IPS-18a (cell line): Measurements from ENCODE around the gene TRPV3.

Experiments used
- H3K27ac ChIP-seq: one replicate; pipeline ENCODE4 v1.5.1; 2013; ENCODE audit warnings: low read length
- H3K27me3 ChIP-seq: one replicate; pipeline ENCODE4 v1.6.1; 2013; ENCODE audit warnings: mild to moderate bottlenecking, low read length; ENCODE audit not compliant: control insufficient read depth, insufficient read depth
- H3K36me3 ChIP-seq: one replicate; pipeline ENCODE4 v1.6.1; 2013; ENCODE audit warnings: low read depth, low read length; ENCODE audit not compliant: control insufficient read depth
- H3K4me1 ChIP-seq: one replicate; pipeline ENCODE4 v1.6.1; 2013; ENCODE audit warnings: low read depth, low read length; ENCODE audit not compliant: control insufficient read depth
- H3K4me3 ChIP-seq: one replicate; pipeline ENCODE4 v1.5.1; 2013; ENCODE audit warnings: low read length
- H3K9ac ChIP-seq: one replicate; pipeline ENCODE4 v1.6.1; 2013; ENCODE audit warnings: mild to moderate bottlenecking, low read length, moderate library complexity
- H3K9me3 ChIP-seq: one replicate; pipeline ENCODE4 v1.6.1; 2013; ENCODE audit warnings: low read depth, low read length; ENCODE audit not compliant: control insufficient read depth

TRPV3 gene

DNA sequence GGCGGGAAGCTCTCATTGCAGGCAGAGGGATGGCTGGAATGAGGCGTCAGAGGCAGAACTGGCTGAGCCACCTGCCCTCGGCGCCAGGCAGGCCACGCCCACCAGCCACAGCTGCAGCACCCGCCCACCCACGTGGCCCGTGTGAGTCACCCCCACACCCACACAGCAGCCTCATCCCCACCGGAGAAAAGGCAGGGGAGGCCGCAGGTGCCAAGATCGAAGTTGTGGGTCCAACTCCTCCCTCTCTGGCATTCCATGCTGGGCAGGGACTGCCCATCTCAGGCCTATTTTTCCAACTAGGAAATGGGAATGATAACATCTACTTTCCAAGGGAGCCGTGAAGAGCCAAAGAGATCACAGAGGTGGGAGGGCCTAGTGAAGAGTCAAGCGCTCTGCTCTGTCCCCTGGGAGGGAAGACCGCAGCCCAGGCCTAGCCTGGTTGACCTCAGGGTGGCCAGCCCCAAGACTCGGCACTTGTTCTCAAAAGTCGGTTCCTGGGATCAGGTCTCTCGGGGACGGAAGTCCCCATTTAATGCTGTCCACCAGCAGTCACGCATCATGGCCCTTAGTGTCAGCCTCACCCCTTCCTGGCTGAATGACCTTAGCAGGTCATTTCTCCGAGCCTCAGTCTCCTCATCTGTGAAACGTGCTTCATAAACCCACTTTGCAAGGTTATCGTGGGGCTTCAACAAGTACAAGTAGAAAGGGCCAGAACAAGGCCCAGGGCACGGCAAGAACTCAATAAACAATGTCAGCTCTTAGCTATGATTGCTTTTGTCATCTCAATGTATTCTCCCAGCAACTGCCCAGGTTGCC, at the start of gene TRPV3:
Gene TRPV3 (minus strand): TSS at position 45 of the 816 bp plus-strand sequence. CDS start 2,962 bp downstream, outside the sequence.
- Histone ChIP-seq H3K9me3 (no peaks in the 10 kb centered on the region), H3K9ac (no peak within 1 kb of the TSS), H3K36me3 (no peaks in the 10 kb centered on the region), H3K4me1 (no peaks in the 10 kb centered on the region), H3K27ac (no peak within 1 kb of the TSS), H3K4me3 (no peak within 1 kb of the TSS), H3K27me3 (no peaks in the 10 kb centered on the region)

DNA sequence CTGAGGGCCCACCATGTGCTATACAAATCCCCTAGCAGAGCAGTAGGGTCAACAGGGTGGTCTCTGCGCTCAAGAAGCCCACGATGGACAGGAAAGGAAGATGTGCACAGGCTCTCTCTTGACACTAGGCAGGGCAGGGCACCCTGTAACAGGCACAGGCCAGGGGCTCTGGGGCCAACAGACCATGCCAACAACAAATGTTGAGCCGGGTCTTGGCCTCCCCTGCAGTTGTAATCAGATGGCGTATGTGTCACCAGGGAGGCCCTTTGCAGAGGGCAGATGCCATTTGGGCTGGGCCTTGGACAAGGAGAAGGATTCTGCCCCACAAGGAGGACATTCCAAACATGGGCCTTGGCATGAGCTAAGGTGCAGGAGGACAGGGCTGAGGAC, 46.3 kb upstream of the TRPV3 start:
- H3K36me3 ChIP-seq: peaks cover 13% of the 10 kb centered on the region
- no peaks in the 10 kb centered on the region for H3K27me3 ChIP-seq
- no peaks in the 10 kb centered on the region for H3K4me1 ChIP-seq
- H3K27ac ChIP-seq: no peak overlapping the region
- no peaks in the 10 kb centered on the region for H3K9me3 ChIP-seq
- no peak overlapping the region for H3K9ac ChIP-seq
- H3K4me3 ChIP-seq: no peak overlapping the region

DNA sequence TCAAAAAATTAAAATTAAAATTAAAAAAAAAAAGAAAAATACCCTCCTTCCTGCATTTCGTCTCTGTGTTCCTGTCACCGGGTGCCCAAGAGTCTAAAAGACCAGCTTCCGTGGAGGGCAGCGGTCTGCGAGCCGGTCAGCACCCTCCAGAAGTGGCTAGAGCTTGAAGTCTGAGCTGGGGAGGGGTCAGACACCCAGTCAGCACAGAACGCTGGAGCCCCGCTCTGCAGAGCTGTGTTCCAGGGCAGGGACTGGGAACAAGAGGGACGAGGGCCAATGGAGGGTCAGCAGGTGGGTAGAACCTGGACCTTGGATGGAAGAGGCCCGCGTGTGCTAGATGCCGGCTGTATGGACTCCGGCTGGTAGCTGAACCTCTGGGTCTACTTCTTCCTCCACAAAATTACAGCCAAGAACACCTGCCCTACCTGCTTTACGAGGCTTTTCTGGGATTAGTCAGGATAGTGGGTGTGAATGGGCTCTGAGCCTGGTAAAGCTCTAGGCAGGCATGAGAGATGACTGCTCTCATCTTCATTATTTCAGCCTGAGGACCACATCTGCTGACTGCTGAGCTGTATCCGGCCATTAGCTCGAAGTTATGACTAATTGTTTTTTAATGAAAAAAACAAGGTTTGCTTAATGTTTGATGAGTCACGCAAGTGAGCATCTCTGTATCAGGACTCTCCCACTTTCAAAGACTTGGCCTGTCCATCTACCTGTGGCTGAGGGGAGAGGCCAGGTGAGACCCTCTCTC, 45.7 kb upstream of the TRPV3 start:
- Histone ChIP-seq H3K9ac (no peak overlapping the region), H3K27me3 (no peaks in the 10 kb centered on the region), H3K36me3 (peaks cover 11% of the 10 kb centered on the region), H3K27ac (no peak overlapping the region), H3K4me1 (no peaks in the 10 kb centered on the region), H3K9me3 (no peaks in the 10 kb centered on the region), H3K4me3 (no peak overlapping the region)

DNA sequence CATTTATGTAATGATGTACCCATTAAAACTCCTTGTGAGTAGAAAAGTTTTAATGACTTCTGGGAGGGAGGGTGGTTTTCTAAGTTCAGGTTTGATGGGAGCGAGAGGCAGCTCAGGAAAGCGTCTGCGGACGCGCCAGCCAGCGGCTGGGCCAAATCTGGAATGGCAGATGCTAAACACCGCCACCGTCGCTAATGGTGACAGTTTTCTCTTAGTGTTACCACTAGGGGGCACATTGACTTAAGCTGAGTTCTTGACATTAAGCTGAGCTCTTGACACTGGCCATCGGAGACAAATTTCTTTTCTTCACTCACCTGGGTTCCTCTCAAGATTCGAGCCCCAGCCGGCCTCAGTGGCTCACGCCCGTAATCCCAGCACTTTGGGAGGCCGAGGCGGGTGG, 44.9 kb upstream of the TRPV3 start:
- no peak overlapping the region for H3K4me3 ChIP-seq
- H3K36me3 ChIP-seq: peaks cover 8% of the 10 kb centered on the region
- H3K27ac ChIP-seq: no peak overlapping the region
- no peaks in the 10 kb centered on the region for H3K9me3 ChIP-seq
- H3K4me1 ChIP-seq: no peaks in the 10 kb centered on the region
- H3K27me3 ChIP-seq: no peaks in the 10 kb centered on the region
- H3K9ac ChIP-seq: no peak overlapping the region

DNA sequence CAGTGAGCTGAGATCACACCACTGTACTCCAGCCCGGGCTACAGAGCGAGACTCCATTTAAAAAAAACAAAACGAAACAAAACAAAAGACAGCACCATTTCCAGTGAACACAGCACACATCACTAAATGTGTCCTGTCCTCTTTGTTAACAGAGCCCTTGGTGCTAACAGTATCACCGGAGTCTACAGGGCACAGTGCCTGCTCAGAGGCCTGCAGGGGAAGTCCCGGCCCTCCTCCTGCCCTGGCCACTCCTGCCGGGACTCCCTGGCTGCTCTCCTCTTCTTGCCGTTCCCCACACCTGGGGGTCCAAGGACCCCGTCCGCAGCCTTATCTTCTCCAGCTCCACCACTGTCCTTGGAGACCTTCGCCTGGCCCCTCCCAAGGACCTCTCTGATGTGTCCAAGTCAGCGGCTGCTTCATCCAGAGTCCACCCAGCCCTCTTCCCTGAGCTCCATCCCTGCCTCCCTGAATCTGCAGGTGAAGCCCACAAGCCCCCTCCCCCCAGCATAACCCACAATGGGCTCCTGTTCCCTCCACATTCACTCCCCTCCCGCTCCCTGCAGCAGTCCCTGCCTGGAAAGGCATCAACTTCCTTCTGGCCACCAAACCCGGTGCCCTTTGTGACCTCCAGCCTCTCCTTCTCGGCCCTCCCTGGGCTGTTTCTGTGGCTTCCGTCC, 43.1 kb upstream of the TRPV3 start:
- no peaks in the 10 kb centered on the region for H3K27me3 ChIP-seq
- no peaks in the 10 kb centered on the region for H3K36me3 ChIP-seq
- H3K4me3 ChIP-seq: no peak overlapping the region
- H3K9me3 ChIP-seq: no peaks in the 10 kb centered on the region
- no peak overlapping the region for H3K9ac ChIP-seq
- no peak overlapping the region for H3K27ac ChIP-seq
- no peaks in the 10 kb centered on the region for H3K4me1 ChIP-seq

DNA sequence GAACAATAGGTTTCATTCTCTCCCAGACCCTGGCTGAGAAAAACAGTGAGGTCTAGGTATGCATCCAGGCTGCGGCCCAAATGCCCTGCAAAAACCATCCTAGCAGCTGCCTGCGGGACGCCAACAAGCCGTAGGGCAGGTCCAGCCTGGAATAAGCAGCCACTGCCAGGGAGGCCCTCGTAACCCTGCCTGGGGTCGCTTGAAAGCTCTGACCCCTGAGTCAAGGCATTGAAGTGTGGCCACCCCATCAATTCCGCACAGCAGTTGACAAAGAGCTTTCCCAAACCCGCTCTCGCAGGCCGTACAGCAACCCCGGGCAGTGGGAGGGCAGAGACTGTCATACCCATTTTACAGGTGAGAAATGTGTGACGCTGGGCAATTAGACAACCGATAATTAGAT, 40.5 kb upstream of the TRPV3 start:
- no peak overlapping the region for H3K27ac ChIP-seq
- no peaks in the 10 kb centered on the region for H3K27me3 ChIP-seq
- H3K9me3 ChIP-seq: no peaks in the 10 kb centered on the region
- no peaks in the 10 kb centered on the region for H3K36me3 ChIP-seq
- no peak overlapping the region for H3K4me3 ChIP-seq
- H3K4me1 ChIP-seq: no peaks in the 10 kb centered on the region
- no peak overlapping the region for H3K9ac ChIP-seq

DNA sequence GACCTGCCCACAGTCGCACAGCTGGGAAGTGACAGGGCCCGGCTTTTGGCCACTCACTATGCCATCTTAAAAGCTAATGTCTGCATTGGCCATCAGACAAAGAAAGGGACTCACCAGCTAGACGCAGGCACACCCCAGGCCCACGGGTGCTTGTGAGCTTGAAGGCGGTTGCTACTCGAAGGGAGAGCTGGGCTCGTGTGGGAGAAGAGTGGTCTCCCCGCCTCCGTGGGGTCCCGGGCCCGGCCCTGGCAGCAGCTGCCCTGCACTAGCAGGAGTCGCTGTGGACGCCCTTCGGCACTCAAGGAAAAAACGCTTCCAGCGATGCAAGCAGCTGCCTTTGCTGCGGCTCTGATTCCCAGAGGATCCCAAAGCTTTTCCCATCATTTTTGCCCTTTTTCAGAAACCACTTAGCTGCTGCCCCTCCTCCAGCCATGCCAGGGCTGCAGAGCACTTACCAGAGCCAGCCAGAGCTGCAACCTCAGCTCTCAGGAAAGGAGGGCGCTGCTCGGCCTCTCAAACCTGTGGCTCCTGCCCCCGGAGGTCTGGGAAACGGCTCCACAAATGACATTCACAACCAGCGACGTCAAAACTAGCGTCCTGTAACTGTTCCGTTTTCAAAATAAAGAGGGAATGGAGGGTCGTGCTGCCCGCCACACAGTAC, 39.3 kb upstream of the TRPV3 start:
- Histone ChIP-seq H3K4me1 (no peaks in the 10 kb centered on the region), H3K27ac (no peak overlapping the region), H3K4me3 (no peak overlapping the region), H3K36me3 (no peaks in the 10 kb centered on the region), H3K9me3 (no peaks in the 10 kb centered on the region), H3K9ac (no peak overlapping the region), H3K27me3 (no peaks in the 10 kb centered on the region)

DNA sequence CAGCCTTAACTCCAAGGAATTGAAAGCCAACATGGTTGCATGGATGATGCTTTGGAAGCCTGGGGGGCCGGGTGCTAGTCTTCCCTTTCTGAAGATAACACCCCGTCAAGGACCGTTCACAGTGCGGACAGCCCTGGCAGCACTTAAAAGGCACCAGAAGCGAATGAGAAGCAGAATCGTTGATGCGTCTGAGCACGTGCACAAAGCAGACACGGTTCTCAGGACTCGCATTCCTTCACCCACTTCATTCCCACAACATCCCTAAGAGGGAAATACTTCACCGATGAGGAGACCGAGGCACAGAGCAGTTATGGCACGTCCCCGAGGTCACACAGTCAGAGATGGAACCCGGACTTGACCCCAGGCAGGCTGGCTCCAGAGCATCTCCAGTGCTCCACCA, 37.4 kb upstream of the TRPV3 start:
- Histone ChIP-seq H3K27me3 (no peaks in the 10 kb centered on the region), H3K4me1 (no peaks in the 10 kb centered on the region), H3K9me3 (no peaks in the 10 kb centered on the region), H3K27ac (no peak overlapping the region), H3K9ac (no peak overlapping the region), H3K4me3 (no peak overlapping the region), H3K36me3 (no peaks in the 10 kb centered on the region)

DNA sequence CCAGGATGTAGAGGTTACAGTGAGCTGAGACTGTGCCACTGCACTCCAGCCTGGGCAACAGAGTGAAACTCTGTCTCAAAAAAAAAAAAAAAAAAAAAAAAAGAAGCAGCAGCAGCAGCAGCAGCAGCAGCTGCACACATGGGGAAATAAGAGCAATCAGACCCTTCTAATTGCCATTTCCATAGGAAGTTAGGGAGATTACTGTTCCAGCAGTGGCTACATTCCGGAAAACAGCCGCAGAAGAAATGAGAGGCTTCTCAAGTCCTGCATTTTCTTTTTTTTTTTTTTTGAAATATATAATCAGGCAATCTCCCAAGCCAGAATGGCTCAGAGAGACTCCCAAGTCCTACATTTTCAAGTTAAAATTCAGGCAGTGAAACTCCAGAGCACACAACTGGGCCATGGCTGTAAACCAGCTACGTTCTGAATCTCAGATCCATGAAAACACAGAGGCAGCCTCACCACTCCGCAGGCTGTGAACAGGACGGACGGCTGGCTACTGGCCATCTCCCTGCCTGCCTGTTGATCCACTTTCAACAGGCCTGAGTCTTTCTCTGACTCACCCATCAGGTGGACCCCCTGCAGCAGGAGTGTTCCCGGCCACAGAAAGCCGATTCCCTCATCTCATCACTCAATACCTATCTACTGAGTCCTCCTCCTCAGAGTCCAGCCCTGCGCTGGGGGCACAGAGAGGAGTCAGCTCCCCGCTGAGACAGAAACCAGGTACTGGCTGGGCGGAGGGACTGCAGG, 36.6 kb upstream of the TRPV3 start:
- Histone ChIP-seq H3K9ac (no peak overlapping the region), H3K9me3 (no peaks in the 10 kb centered on the region), H3K27ac (no peak overlapping the region), H3K4me3 (no peak overlapping the region), H3K27me3 (no peaks in the 10 kb centered on the region), H3K36me3 (no peaks in the 10 kb centered on the region), H3K4me1 (no peaks in the 10 kb centered on the region)

DNA sequence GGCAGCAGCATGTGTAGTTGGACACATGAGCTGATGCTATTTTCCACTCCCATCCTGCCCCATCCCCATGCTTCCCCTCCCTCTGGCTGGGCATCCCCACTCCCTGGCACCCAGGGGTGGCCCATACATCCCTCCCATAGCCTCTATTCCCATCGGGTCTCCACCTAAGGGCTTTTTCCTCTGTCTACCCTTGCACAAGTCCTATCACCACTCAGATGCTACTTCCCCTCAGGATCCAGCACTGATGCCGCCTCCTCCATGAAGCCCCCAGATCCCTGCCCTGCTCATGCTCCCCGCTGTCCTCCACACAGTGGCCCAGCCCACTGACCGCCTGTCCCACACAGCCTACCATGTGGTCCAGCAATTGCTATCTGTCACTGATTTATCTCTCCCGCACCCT, 35.8 kb upstream of the TRPV3 start:
- H3K9ac ChIP-seq: no peak overlapping the region
- H3K36me3 ChIP-seq: no peaks in the 10 kb centered on the region
- H3K27me3 ChIP-seq: no peaks in the 10 kb centered on the region
- no peaks in the 10 kb centered on the region for H3K9me3 ChIP-seq
- H3K4me1 ChIP-seq: no peaks in the 10 kb centered on the region
- H3K27ac ChIP-seq: no peak overlapping the region
- no peak overlapping the region for H3K4me3 ChIP-seq
